ENCODE data around the gene JAG1.

JAG1 gene

DNA sequence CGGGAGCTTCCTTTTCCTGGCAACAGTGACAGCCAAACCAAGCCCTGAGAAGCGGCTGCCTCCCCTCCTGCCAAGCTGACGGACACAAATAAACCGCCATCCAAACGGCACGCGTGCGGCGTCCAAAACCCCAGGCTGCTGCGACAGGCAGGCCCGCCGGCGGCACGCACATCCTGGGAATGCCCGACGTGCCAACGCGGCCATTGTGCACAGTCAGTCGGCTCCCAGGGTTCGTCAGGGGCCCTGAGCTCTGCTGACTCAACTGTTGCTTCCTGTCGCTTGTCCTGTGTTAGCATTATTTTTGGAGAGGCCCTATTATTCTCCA is 6.8 kb downstream of the JAG1 start:
- DNase-seq: no peak

DNA sequence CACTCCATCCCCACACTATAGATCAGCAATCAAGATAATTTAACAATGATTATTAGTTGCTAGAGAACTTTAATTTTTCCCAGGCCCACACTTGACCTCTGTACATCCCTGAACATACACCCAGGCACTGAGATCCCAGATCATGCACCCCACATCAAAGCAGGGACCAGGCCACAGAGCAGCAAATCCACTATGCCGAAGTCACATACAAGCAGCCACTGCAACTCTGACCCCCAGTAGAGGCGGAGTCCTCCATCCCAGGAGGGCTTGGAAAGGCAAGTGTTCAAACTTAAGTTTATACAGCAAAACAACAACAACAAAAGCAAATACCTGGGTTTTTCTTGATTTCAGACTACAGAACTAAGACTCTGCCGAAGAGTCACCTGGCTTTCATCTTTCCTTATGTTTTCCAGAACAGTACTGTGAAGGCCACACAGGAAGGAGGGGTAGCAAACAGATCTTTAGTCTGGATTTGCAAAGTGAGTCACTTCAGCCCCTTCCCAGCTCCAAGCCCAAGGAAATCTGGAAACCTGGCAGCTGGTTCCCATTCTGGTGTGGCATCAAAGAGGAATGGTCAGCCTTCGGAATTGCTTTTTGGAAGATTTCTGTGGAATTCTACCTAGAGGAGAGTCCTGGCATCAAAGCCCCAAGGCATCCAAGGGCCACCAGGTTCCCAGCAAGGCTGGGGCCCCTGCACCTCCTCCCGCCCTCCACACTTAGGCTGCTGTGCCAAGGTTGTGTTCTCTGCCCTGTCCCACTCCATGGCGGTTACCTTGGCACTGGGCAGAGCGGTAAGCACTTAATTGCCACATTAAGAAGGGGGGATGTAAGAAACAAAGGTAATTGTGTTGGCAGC is 7.3 kb downstream of the JAG1 start:
- DNase-seq: no peak

DNA sequence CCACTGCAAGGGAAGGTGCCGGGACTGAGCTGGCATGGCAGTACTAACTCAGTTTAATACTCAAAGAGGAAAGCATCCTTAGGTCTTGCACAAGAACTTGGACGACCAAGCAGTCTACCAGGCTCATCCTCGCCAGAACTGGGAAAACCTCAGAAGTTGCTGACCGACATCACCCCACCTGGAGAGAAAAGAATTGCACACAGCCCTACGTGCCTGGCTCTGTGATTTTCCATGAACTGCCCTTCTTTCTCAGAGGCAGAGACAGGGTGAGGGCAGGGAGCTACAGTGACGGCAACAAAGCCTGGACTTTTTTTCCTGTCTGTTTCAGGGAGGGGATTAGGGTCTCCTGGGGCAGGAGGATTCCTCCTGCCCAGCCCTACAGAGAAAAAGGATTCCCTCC is 8.0 kb downstream of the JAG1 start:
- no peak for DNase-seq

DNA sequence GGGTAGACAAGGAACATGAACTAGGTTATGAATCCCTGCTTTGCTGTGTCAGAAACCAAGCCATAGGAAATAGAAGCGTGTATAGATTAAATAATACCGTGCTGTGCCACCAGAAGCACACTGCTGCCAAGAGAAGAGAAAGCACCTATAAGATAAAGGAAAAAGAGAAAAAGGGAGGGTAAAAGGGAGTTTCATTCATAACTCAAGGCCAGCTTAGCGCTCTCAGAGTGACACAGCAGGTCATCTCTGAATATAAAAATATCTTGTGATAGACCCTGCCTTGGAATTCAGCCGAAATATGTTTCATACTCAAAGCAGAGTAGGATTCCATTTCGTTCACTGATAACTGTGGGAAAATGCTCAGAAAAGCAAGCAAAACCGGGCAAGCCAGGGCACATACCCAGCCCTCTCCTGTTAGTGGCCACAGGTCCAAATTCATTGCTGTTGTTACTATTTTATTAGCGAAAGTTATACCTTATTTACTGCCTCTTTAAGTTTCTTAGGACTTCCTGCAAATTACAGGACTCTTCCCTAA is 8.7 kb downstream of the JAG1 start:
- DNase-seq: no peak

DNA sequence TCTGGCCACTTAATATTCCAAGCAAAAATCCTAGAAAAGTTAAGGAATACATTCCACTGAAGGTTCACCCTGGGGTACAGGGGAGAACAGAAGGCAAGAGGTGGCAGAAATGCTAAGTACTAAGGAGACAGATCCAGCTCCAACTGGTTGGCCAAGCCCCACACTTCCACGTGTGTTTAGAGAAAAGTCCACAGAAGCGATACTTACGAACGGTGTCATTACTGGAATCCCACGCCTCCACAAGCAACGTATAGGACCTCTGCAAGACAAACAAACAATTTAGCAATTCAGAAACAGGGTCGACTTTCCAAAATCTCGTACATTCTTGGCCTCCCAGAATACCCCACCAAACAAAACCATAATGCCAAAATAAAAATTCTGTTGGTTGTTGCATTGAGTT is 10.0 kb downstream of the JAG1 start:
- no peak for DNase-seq

DNA sequence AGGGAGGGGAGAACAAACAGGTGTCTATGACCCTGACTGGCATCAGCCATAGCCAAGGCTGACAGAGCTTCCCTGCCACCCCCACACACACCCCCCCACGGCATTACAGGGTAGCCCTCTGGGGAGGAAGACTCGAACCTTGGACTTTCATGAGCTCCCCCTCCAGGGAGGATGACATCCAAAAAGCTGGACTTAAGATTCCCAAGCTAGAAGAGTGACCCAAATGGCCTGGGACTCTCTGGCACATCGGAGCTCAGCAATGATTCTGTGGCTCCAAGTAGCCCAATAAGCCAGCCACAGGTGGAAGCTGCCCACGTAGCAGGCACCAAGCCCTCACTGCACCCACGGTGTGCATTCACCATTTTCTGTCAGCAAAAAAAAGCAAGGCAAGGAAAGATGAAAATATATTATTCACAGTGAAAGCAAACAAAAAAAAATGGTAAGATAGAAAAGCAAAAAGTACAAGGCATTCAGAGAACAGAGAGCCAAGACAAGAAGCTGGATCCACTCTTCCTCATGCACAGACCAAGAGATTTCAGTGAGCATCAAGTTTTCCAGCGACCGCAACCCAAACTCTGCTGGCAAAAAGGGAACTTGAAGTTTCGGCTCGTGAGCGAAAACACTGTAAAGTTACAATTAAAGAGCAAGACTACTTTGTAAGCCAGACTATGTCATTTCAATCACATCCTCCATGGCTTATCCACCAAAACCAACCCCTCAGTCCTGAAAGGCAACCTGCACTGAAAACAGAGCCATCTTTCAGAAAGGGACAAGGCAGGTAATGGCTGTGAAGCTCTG is 10.9 kb downstream of the JAG1 start:
- no peak for DNase-seq

DNA sequence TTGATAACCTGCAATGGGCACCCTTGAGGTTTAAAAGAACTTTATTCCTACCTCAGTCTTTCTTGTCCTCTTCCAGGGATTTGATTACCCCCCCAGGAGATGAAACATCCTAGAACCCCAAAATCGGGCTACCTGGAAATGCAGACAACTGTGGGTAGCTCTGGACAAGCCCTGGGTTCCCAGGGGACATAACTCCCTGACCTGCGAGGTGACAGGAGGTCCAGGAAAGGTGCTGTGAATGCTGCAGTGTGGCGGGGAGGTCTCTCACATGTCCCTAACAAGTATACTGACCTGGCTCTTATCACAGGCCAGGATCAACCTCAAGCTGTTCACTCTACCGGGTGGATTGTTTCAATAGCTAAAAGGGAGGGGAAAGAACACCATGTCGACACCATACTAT is 11.6 kb downstream of the JAG1 start:
- no peak for DNase-seq

DNA sequence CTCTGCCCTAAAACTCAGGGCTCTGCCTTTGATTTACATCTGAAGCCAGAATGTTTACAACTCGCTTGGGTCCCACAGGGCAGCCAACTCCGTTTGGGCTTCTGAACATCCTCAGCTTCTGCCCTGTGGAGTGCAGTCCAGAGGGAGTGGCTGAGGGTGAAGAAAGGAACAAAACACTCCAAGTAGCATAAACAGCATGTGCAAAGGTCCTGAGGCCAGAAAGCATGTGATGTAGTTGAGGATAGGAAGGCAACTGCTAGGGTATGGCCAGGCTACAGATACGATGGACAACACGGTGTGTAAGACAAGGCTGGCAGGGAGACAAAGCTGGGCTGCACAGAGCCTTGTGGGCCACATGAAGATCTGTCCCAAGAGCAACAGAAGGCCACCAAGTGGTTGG is 12.5 kb downstream of the JAG1 start:
- no peak for DNase-seq

DNA sequence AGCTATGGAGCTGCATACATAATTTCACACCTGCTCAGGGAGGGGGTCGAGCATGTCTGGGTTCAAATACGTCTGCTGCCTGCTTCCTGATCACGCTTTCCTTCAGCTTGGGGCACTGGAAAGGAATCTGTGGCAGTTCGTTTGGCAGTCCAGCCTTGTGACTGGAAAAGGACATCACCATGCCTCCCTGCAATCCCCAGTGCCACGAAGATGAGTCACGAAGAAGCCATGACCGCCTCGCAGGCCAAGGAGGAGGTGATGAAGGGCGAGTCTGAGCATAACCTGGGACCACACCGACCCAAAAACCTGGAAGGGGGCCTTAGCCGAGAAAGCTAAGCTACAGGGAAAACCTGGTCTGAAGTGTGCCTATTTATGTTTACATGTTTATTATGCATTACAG is 13.1 kb downstream of the JAG1 start:
- no peak for DNase-seq

DNA sequence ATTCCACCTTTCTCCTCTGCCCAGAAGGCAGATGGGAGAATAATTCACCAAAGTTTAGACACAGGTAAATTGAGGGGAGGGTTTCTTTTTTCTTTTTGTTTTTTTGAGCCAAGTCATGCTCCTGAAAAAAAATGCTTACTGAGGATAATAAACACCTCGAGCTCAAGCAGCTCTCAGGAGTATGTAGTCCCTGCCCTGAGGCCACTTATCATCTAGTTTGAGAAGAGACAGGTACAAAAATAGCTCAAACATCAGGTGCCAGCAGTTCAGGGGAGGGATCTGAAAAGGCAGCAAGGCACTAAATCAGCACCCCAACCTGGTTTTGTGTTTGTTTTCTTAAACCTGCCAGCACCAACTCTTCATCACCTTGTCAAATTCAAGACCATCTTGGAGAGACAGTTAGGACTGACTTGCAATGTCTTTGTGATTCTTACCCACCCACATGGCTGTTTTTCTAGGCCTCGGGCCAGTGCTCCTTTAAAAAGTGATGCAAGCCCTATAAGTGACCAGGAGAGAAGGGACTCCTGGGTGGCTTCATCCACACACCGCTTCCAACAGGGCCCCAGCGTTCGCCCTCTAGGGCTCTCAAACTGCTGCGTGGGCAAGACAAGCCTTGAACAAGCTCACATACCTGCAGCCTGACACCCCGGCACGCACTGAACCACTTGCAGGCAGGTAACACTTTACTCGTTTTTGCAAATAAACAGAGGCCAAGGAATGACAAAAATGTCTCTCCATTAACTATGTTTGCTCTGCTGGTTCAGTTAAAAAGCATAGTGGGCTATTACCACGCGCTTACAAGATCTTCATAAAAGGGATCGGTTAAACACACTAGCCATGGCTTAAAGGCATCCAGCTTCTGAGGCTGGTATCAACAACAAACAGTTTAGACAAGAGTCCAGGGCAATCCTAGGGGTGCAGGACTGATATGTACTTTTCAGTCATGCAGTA is 13.9 kb downstream of the JAG1 start:
- no peak for DNase-seq

DNA sequence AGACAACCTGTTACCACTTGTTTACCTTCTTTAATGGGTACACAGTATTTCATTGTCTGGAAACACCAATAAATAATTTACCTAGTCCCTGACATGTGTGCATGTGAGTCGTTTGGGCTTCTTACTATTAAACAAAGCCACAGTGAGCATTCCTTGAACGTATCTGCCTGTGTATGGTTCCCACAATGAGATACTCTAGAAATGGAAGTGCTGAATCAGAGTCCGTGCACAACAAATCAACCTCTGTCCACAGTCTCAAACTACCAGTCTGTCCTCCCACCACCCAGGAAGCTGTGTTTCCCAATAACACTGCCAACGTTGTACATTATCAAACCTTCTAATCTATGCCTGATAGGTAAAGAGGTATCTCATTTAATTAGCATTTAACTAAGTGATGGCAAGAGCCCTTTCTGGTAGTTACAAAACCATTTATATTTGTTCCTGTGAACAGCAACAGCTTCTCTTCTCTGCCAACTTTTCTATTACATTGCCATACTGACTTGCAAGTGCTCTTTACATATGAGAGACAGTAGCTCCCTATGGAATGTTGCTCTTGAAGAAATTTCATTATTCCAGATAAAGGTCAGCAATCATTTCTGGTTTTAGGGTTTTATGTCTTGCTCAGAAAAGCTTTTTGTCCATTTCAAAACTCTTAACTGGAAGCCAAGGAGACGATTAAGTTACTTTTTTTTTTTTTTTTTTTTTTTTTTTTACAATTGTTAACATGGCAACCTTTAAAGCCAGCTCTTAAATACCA is 14.7 kb downstream of the JAG1 start:
- DNase-seq: no peak

DNA sequence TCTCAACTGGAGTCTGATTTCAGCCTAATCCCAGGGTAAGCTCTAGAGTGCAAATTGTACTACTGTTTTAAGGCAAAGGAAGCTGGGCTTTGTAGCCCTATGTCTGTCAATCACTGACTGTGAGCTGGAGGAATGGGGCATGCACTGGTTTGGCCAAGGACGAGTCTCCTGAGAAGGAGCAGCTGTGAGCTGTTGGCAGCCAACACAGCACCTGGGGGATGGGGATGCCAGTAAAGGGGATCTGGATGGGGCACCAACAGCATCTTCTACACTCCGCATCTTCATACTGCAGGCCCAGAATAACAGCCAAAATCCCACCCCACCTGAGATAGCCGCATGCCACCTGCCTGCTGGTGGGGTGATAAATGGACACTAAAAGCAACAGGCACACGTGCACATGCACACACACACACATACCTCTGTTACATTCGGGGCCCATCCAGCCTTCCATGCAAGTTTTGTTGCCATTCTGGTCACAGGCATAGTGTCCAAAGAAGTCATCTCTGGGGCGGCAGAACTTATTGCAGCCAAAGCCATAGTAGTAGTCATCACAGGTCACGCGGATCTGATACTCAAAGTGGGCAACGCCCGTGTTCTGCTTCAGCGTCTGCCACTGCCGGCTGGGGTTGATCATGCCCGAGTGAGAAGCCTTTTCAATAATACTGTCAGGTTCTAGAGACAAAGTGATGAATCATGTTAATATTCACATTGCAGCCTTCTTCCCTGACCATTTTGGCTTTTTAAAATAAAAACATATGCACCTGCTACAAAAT is 15.6 kb downstream of the JAG1 start:
- DNase-seq: no peak

DNA sequence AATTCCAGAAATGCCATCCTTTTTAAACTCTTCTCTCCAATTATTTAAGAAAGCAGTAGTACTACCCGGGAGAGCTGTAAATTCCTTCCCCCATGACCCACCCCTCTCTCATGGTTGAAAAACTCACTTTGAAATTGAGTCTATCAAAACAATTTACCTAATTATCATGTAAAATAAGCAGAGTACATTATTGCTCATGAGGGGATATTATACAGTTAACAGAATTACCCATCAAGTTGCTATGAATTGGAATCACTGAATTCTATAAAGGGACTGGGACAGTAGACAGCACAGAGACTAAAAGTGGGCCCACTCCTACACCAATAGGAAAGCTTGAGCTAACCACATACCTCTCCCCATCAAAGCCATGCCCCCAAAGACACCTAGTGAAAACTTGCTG is 16.3 kb downstream of the JAG1 start:
- DNase-seq: no peak

DNA sequence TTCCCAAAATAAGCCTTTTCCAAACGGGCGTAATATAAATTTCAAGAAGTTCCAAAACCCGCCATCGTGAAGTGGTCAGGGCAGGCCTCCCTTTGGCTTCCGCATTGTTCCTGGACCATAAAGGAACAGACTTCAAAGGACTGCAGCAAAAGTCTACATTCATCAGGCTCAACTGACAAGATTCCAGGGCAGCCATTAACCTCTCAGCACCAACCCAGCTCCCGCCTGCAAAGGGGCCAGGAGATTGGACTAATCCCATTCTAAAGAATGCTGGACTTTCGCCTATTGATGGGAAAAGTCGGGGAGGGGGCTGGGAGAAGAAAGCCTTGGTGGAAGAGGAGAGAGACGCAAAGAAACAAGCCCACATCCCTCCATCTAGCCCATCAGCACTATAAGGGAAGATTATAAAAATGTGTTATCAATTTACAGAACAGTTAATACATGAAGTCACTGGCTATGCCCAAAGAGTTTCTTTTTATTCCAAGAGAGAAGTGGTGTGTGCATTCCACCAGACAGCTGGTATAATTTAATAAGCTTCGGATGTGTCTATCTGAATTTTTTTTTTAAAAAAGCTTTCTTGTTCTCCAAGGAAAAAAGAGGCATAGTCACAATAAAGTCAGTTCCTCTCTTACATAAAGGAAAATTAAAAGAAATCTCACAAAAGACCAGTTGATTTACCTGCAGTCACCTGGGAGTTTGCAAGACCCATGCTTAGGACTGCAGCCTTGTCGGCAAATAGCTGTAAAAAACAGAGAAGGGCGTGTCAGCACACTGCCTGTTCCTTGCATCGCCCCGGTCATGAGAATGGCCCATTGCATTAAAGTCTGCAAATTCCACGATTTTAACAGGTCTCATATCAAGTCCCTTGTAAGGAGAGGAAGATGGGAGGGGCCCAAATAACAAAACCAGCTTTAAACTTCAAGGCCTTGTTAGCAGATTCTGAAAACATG is 17.8 kb downstream of the JAG1 start:
- DNase-seq: no peak

DNA sequence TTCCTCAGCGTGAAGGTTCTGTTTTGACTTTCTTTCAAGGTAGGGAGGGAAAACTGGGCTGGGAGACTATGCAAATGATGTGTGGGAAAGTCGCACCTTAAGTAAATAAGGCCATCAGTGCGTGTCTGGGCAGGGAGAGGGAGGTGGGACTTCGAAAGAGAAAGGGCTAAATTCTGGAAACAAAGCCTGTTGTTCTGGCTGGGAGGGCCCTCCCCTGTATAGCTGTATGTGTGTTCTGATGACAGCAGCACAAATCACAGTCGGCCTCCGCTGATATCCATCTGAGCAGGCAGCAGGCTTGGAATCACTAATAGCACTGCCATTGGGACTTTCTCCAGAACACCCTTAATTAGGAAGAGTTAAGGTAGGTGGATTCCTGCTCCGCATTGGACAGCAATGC is 19.2 kb downstream of the JAG1 start:
- DNase-seq: no peak

DNA sequence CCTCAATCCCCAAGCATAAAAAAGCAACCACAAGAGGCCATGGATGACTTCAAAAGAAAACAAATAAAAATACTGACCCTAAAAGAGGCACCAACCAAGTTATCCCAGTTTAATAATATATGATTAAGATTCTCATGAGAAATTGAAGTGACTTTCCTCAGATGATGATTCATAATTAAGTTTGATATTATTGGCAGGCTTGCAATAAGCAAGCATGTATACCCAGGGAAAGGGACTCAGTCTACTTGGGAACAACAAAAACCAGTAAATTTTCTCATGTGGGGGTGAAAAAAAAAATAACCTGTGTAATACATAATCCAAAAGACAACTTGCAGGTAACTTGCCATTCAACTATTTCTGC is 19.6 kb downstream of the JAG1 start:
- DNase-seq: no peak

DNA sequence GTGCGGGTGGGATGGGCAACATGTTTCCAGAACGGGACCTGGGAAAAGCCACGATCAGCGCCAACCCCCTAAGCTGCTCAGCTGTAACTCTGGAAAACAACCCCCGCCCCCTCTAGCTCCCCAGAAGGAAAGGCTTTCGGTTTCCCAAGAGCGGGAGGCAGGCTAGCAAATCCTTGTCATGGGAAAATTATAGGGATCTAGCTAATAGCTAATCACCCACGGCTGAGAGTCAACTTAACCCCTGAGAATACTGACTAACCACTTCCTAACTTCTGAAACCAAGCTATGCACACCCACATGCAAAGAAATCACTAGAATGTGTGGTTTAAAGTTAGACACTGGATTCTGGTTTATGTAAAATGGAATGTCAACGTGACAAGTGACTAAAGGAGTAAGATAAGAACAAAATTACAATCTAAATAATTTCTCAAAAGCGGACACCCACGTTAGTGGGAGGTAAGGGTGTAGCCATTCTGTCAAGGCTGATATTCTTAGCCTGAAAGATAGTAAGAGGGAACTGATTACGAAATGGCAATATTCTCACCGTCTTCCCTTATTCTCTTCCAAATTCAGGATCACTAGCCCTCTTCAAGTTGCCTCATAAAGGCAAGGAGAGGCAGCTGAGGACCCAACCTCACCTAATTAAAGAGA is 20.1 kb downstream of the JAG1 start:
- DNase-seq: no peak

DNA sequence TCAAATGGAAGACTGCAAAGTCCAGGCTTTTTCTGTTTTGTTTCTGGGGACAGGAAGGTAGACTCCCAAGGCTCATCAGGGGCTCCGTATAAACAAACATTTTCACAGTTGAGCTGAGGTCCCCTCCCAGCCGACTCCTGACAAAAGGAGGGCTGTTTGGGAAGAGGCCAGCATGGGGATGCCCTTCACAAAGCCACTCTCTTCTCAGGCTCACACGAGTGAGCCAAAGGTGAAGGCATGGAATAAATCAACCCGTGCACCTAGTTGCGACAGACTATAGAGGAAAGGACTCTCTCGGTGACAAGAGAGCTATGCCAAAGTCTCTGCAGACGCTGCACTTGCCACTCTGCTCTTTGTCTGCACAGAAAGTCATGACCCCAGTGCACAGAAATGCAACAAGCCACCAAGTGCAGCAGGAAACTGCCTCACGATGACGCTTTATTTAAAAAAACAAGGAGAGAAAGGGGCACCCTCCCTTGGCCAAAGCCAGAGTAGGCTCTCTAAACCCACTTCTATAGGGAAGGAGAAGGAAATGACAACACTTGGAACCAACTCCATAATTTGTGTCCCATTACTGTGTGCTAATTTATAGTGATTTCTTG is 21.0 kb downstream of the JAG1 start:
- DNase-seq: no peak

DNA sequence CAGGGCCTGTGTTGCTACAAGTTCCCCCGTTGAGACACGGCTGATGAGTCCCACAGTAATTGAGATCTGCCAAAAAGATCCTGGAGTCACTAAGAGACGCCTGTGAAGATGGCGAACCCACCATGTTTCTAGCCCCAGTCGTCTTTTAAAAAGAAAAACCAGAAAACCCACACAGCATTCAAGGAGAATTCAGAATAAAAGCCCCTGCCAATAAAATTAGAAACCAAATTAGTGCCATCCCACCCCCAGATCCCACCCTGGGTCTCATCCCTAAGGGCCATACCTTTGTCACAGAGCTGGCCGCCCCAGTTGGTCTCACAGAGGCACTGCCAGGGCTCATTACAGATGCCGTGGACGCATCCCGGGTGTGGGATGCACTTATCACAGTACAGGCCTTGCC is 21.6 kb downstream of the JAG1 start:
- no peak for DNase-seq

Data from 8988T (cell line).